Aorta (tissue), 5 donors: ENCODE data around the gene FOXO6. TPM values are rescaled to one million over a fixed set of nuclear protein-coding genes. Genes with fewer than 3 reads are reported as not detected.

ENCODE experiments used
- ATAC-seq: fragments of 200-7000 bp; cut with Tn5 transposase; one replicate; pipeline ENCODE4 v1.9.1; 2022; ENCODE audit warnings: moderate library complexity; ENCODE audit not compliant: low FRiP score
- DNase-seq, 2 donors: peaks; one replicate each; pipeline ENCODE4 v3.0.0-alpha.2; 2020
- H3K27ac ChIP-seq, 2 donors: one replicate each; pipeline ENCODE4 v1.5.1; 2013; ENCODE audit warnings: low read length in 2 of 2, mild to moderate bottlenecking in 2 of 2, moderate library complexity in 2 of 2, control low read depth in 1 of 2, inconsistent platforms in 1 of 2, low read depth in 1 of 2
- H3K27me3 ChIP-seq, 2 donors: one replicate each; pipeline ENCODE4 v1.6.1; 2013; ENCODE audit warnings: control low read depth in 1 of 2, low read length in 1 of 2, mild to moderate bottlenecking in 1 of 2, moderate library complexity in 1 of 2; ENCODE audit not compliant: insufficient read depth in 2 of 2, control insufficient read depth in 1 of 2
- H3K36me3 ChIP-seq, 2 donors: one replicate each; pipeline ENCODE4 v1.6.1; 2013; ENCODE audit warnings: control low read depth in 1 of 2, low read length in 1 of 2, mild to moderate bottlenecking in 1 of 2; ENCODE audit not compliant: insufficient read depth in 2 of 2, control insufficient read depth in 1 of 2
- H3K4me1 ChIP-seq, 2 donors: one replicate each; pipeline ENCODE4 v1.6.1; 2013; ENCODE audit warnings: low read length in 2 of 2, control low read depth in 1 of 2, mild to moderate bottlenecking in 1 of 2, moderate library complexity in 1 of 2; ENCODE audit not compliant: insufficient read depth in 2 of 2, control insufficient read depth in 1 of 2
- H3K4me3 ChIP-seq, 2 donors: one replicate each; pipeline ENCODE4 v1.5.1; 2013; ENCODE audit warnings: low read length in 2 of 2, control low read depth in 1 of 2, mild to moderate bottlenecking in 1 of 2
- H3K9me3 ChIP-seq: one replicate; pipeline ENCODE4 v1.6.1; 2013; ENCODE audit warnings: mild to moderate bottlenecking, low read length; ENCODE audit not compliant: control insufficient read depth
- WGBS, 2 donors: extraction: QIAGEN DNeasy Blood & Tissue Kit; methylation state at CpG; one replicate each; pipeline ENCODE4 v1.1.7; 2013; 5-methylcytosine and 5-hydroxymethylcytosine counted together
- intact Hi-C, 2 donors: fragments of 100-400 bp; cut with DNase I; formaldehyde crosslinking; loops; one replicate each; pipeline versions ENCODE4 v1.14.2 to v1.15.0; 2022
- polyA plus RNA-seq, 2 donors: library from polyadenylated mRNA; stranded (reverse); fragments of 200-250 nt; gene quantifications; one replicate each; pipeline ENCODE4 v1.2.3, GENCODE V29; 2013
- total RNA-seq, 2 donors: library from RNA; stranded (reverse); fragmentation: NEBNext Ultra II Directional; extraction: Animal tissue kit (Norgen Biotek cat#: 25700); gene quantifications; one replicate each; pipeline ENCODE4 v1.2.1, GENCODE V29; 2021
- donor health status: healthy with polysubstance abuse.
- donor health status: Bipolar disorder and iron deficiency.
- donor health status: DM: no; HTN: no; CAD: no.
- donor health status: DM: no; HTN: no; CAD: no.
- donor health status: DM: yes; HTN: yes; CAD: no.

Gene FOXO6
- total and polyA plus RNA-seq, 4 donors, result 0.13 to 3.3 (median 0.91) TPM

GRCh38 chr1:41397020-41397419 lies 35.8 kb downstream of the FOXO6 start:
- H3K9me3 ChIP-seq, result no peaks in the 10 kb centered on the region
- ATAC-seq, result no peak
- no peaks in the 10 kb centered on the region for H3K27me3 ChIP-seq
- H3K4me1 ChIP-seq, result no peaks in the 10 kb centered on the region
- H3K36me3 ChIP-seq, result no peaks in the 10 kb centered on the region
- no peak overlapping the region for H3K27ac ChIP-seq
- intact Hi-C loops, result no loop called here
- 81 to 85% methylated on average over 5 of the region's 5 CpGs for WGBS, 2 donors
- no peak overlapping the region for H3K4me3 ChIP-seq
- no peak for DNase-seq

DNA sequence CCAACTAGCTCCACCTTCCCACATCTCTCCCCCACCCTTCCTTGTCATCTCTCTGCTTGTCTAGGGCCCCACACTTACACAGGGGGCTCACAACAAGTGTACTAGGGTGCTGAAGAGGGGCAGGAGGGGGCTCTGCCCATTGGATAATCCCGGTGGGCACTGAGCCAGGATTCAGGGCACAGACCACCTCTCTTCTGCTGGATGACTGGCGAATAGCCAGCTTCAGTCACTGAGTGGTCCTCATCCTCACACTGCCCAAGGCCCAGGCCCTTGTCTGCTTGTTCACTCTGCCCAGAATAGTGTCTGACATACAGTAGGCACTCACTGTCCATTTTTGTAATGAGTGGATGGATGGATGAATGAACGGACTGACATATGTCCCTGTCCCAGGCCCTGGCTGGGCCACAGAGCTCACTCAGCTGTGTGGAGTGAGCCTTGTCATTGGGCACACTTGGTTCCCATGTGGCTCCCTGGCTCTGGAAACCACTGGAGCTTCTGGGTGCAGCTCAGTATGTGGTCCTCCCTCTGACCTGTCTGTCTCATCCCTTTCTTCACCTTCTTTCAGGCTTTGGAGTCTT lies 36.6 kb downstream of the FOXO6 start:
- intact Hi-C loops, result no loop called here
- H3K27me3 ChIP-seq, result no peaks in the 10 kb centered on the region
- H3K27ac ChIP-seq, result no peak overlapping the region
- no peak overlapping the region for H3K4me3 ChIP-seq
- no peaks in the 10 kb centered on the region for H3K4me1 ChIP-seq
- no peak for DNase-seq
- H3K36me3 ChIP-seq, result no peaks in the 10 kb centered on the region
- no peak for ATAC-seq
- H3K9me3 ChIP-seq, result no peaks in the 10 kb centered on the region
- WGBS, 2 donors, result 85 to 89% methylated on average over 3 of the region's 3 CpGs

GRCh38 chr1:41399145-41399795 lies 38.0 kb downstream of the FOXO6 start:
- no peak overlapping the region for H3K4me3 ChIP-seq
- 14 to 20% methylated on average over 13 of the region's 13 CpGs for WGBS, 2 donors
- no peak for ATAC-seq

GRCh38 chr1:41400225-41400624 lies 39.0 kb downstream of the FOXO6 start:
- ATAC-seq, result no peak
- Histone ChIP-seq H3K9me3 (no peaks in the 10 kb centered on the region), H3K27ac (no peak overlapping the region), H3K4me3 (no peak overlapping the region), H3K4me1 (no peaks in the 10 kb centered on the region), H3K27me3 (no peaks in the 10 kb centered on the region), H3K36me3 (no peaks in the 10 kb centered on the region)
- intact Hi-C loops, result no loop called here
- no peak for DNase-seq
- 72 to 75% methylated on average over 3 of the region's 3 CpGs for WGBS, 2 donors

More at GRCh38 chr1:41399145-41399795, 38.0 kb downstream of the FOXO6 start:
- no peaks in the 10 kb centered on the region for H3K27me3 ChIP-seq
- no peaks in the 10 kb centered on the region for H3K9me3 ChIP-seq
- H3K4me1 ChIP-seq, result no peaks in the 10 kb centered on the region
- intact Hi-C loops, result no loop called here
- H3K36me3 ChIP-seq, result no peaks in the 10 kb centered on the region
- no peak overlapping the region for H3K27ac ChIP-seq
- no peak for DNase-seq

DNA sequence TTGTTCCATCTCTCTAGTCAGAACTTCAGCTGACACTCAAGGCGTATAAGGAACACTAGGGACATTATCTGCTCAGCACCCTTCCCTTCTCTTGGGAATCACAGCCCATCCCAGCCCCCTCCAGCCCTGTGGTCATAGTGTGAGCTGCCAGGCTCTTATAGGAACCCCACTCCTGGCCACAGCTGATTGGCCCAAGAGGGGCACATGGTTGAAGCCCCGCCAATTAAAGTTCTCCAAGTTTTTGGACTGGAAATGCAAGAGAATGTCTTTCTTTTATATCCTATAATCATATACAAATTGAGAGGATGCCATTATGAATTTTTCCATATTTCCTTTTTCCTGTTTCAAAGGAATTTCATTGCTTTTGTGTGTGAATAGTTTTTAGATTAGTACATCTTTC lies 40.7 kb downstream of the FOXO6 start:
- WGBS, 2 donors, result 91 to 96% methylated on average over 2 of the region's 2 CpGs
- DNase-seq (no peak), ATAC-seq (no peak)
- intact Hi-C loops, result no loop called here
- Histone ChIP-seq H3K4me3 (no peak overlapping the region), H3K27me3 (no peaks in the 10 kb centered on the region), H3K9me3 (no peaks in the 10 kb centered on the region), H3K36me3 (no peaks in the 10 kb centered on the region), H3K27ac (no peak overlapping the region), H3K4me1 (no peaks in the 10 kb centered on the region)

DNA sequence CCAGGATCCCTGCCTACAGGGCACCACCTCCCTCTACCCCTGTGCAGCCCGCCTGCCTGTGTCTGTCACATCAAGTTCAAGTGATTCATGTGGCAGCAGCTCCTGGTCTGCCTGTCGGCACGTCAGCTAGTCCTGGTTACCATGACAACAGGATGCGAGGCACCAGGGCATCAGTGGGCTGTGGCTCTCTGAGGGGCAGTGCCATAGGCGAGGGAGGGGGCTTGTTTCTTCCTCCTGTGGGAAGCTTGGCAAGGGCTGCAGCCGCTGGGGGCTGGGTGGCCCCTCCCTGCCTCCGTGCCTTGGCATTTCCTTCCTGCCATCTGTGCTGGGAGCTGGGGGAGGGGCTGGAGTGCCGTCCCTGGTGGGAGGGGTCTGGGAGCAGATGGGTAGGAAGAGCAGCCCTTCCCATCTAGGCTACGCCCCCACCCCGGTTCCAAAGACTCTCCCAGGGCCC lies 43.1 kb downstream of the FOXO6 start:
- ATAC-seq (peak; percentile 19), DNase-seq (peak in 1 of 2 donors; percentile 75)
- no peaks in the 10 kb centered on the region for H3K27me3 ChIP-seq
- no peaks in the 10 kb centered on the region for H3K9me3 ChIP-seq
- WGBS, 2 donors, result 6 to 7% methylated on average over 10 of the region's 10 CpGs
- no peaks in the 10 kb centered on the region for H3K36me3 ChIP-seq
- no peaks in the 10 kb centered on the region for H3K4me1 ChIP-seq
- no peak overlapping the region for H3K4me3 ChIP-seq
- intact Hi-C loops, result no loop called here
- H3K27ac ChIP-seq, result no peak overlapping the region

- WGBS, 2 donors, result 55 to 68% methylated on average over 14 of the region's 14 CpGs
- H3K4me1 ChIP-seq, result no peaks in the 10 kb centered on the region
- DNase-seq, result no peak
- ATAC-seq, result no peak
- no peaks in the 10 kb centered on the region for H3K9me3 ChIP-seq
- no peaks in the 10 kb centered on the region for H3K36me3 ChIP-seq
- intact Hi-C loops, result no loop called here
- H3K27ac ChIP-seq, result no peak overlapping the region
- no peak overlapping the region for H3K4me3 ChIP-seq
- H3K27me3 ChIP-seq, result no peaks in the 10 kb centered on the region
These were observed 46.5 kb downstream of the FOXO6 start for GRCh38 chr1:41407664-41408252.

DNA sequence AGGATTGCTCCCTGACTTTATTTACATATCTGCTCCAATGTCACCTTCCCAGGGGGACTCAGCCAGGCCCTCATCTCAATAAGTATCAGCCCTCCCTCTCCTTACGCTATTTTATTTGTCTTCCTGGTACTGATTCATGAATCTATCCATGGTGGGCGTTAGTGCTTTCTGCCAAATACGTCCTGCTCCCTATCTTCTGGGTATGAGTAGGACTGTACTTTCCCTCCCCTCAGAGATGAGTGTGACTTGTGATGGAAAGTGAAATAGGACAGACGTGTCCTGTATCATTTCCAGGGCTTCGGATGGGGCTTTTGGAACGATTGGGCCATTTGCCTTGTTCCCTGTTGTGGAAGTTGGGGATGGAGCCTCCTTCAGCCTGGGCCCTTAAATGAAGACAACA lies 47.5 kb downstream of the FOXO6 start:
- Histone ChIP-seq H3K4me3 (no peak overlapping the region), H3K36me3 (no peaks in the 10 kb centered on the region), H3K4me1 (no peaks in the 10 kb centered on the region), H3K27me3 (no peaks in the 10 kb centered on the region), H3K27ac (no peak overlapping the region), H3K9me3 (no peaks in the 10 kb centered on the region)
- no peak for ATAC-seq
- DNase-seq, result no peak
- intact Hi-C loops, result no loop called here
- 81 to 83% methylated on average over 6 of the region's 6 CpGs for WGBS, 2 donors

DNA sequence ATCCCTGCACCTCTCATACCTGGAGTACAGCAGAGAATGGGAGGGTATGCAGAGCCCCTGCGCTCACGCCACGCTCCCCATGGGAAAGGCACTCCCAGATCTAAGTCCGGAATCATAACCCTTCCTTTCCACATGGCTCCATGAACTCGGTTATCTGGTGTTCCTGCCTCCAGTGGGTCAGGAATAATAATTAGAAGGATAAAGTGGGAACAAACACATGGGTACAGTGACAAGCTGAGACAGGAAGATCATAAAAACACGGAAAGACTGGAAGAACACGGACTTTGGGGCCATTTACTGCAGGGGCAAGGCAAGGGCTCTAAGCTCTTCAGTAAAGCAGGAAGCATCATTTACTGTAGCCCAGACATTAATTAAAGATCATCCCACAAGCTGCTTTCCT lies 48.6 kb downstream of the FOXO6 start:
- WGBS, 2 donors, result 93 to 96% methylated on average over 7 of the region's 7 CpGs
- no peaks in the 10 kb centered on the region for H3K9me3 ChIP-seq
- intact Hi-C loops, result no loop called here
- H3K4me1 ChIP-seq, result no peaks in the 10 kb centered on the region
- no peak for DNase-seq
- H3K4me3 ChIP-seq, result no peak overlapping the region
- ATAC-seq, result no peak
- H3K27ac ChIP-seq, result no peak overlapping the region
- no peaks in the 10 kb centered on the region for H3K27me3 ChIP-seq
- no peaks in the 10 kb centered on the region for H3K36me3 ChIP-seq
